PC-9 (cell line): ENCODE results near the gene BMAL1.

Experiments used
- EZH2 ChIP-seq: fragments of 200-600 bp; sonication (generic); IDR thresholded peaks from 2 replicates; pipeline ENCODE4 v1.8.0; 2017; ENCODE audit warnings: antibody characterized with exemption, low read depth
- TF ChIP-seq, protein P1 (sequence below): fragments of 200-600 bp; sonication (generic); conservative IDR thresholded peaks from 2 replicates; pipeline ENCODE4 v1.6.1; 2017; ENCODE audit warnings: mixed run types, antibody characterized with exemption, mild to moderate bottlenecking, moderate library complexity

DNA sequence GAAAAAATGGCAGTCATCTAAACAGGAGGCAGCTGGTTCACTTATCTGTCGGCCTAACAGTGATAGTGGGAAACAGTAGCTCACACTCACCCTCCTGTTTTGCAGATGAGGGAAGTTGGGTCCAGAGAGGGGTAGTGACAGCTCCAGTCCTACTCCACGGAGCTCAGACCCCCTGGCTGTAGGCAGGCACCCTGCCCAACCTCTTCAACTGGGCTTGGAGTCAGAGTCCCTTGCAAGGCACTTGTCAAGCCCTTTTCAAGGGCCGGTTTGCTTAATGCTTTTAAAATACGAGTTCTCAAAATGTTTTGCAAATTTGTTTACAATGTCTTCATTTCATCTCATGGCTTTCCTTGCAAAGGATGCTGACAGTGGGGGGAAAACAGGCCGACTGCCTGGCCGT is 75.1 kb downstream of the BMAL1 start:
- TF ChIP-seq, protein P1, sequence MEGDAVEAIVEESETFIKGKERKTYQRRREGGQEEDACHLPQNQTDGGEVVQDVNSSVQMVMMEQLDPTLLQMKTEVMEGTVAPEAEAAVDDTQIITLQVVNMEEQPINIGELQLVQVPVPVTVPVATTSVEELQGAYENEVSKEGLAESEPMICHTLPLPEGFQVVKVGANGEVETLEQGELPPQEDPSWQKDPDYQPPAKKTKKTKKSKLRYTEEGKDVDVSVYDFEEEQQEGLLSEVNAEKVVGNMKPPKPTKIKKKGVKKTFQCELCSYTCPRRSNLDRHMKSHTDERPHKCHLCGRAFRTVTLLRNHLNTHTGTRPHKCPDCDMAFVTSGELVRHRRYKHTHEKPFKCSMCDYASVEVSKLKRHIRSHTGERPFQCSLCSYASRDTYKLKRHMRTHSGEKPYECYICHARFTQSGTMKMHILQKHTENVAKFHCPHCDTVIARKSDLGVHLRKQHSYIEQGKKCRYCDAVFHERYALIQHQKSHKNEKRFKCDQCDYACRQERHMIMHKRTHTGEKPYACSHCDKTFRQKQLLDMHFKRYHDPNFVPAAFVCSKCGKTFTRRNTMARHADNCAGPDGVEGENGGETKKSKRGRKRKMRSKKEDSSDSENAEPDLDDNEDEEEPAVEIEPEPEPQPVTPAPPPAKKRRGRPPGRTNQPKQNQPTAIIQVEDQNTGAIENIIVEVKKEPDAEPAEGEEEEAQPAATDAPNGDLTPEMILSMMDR = no peak
- TF ChIP-seq EZH2 = no peak
